ENCODE measurements around the gene ZNF649. TPM values are rescaled to one million over a fixed set of nuclear protein-coding genes. Genes with fewer than 3 reads are reported as not detected.

ZNF649 gene
- total and polyA plus RNA-seq, 2 of the 4 experiments (the other 2 are of a cell fraction): 1.9 to 10.4 TPM

- no peaks in the 10 kb centered on the region for H3K27me3 ChIP-seq (ENCODE audit: control insufficient read depth, insufficient read depth, low read length)
- H3K4ac ChIP-seq (ENCODE audit: low read depth, low read length): no peak overlapping the region
- no peak for TF ChIP-seq ELK1 (IDR thresholded peaks at IDR 0.05; ENCODE audit: borderline replicate concordance, low read depth, low read length)
- no peak for TF ChIP-seq CHD1 (IDR thresholded peaks at IDR 0.05; ENCODE audit: low read depth, low read length)
- TF ChIP-seq USF2 (IDR thresholded peaks at IDR 0.05; ENCODE audit: low read depth, low read length): no peak
- TF ChIP-seq FOS (IDR thresholded peaks at IDR 0.05; ENCODE audit: low read depth, low read length): no peak
- no peak for TF ChIP-seq POLR2A (IDR thresholded peaks at IDR 0.05; ENCODE audit: low read depth, low read length)
- TF ChIP-seq NFE2L2 (IDR thresholded peaks at IDR 0.05; ENCODE audit: low read depth, low read length): no peak
- no peak for TF ChIP-seq MAFK (IDR thresholded peaks at IDR 0.05; ENCODE audit: low read depth, low read length)
- TF ChIP-seq CTCF (conservative IDR thresholded peaks at IDR 0.05; ENCODE audit: low read depth, low read length): no peak
- no peak for TF ChIP-seq CEBPB (IDR thresholded peaks at IDR 0.05; ENCODE audit: low read depth, low read length)
- TF ChIP-seq RCOR1 (IDR thresholded peaks at IDR 0.05; ENCODE audit: insufficient replicate concordance, low read length): no peak
- TF ChIP-seq RFX5 (IDR thresholded peaks at IDR 0.05; ENCODE audit: low read depth, low read length): no peak
- TF ChIP-seq BHLHE40 (IDR thresholded peaks at IDR 0.05; ENCODE audit: low read depth, low read length): no peak
- no peak for TF ChIP-seq MXI1 (IDR thresholded peaks at IDR 0.05; ENCODE audit: borderline replicate concordance, low read depth, low read length)
- no peak for TF ChIP-seq RAD21 (IDR thresholded peaks at IDR 0.05; ENCODE audit: low read length)
- no peak for TF ChIP-seq SMC3 (IDR thresholded peaks at IDR 0.05; ENCODE audit: low read depth, low read length)
- no peak for TF ChIP-seq MAZ (IDR thresholded peaks at IDR 0.05; ENCODE audit: borderline replicate concordance, low read depth, low read length)
- H4K91ac ChIP-seq (ENCODE audit: insufficient read depth, low read depth, low read length): no peak overlapping the region
- H2BK20ac ChIP-seq (ENCODE audit: low read depth, low read length): no peak overlapping the region
- H4K8ac ChIP-seq (ENCODE audit: low read depth in 2 of 2, low read length in 2 of 2): no peak overlapping the region
- intact Hi-C loops (cut with micrococcal nuclease) (no loop called here), in situ Hi-C loops (cut with MboI; ENCODE audit: low sequenced_read_pairs) (no loop called here), dilution Hi-C loops (cut with HindIII; ENCODE audit: low sequenced_read_pairs, unreplicated experiment) (no loop called here)
- H3K9ac ChIP-seq (ENCODE audit: low read depth, low read length): no peak overlapping the region
- WGBS, 2 experiments (ENCODE audit: extremely low coverage in 2 of 2, insufficient read length in 1 of 2): 100% methylated on average over 3 of the region's 10 CpGs; no CpG with 5 or more reads in 1 of the 2 experiments
- no peak overlapping the region for H2BK120ac ChIP-seq (ENCODE audit: low read depth, low read length)
- peaks cover 36% of the 10 kb centered on the region for H3K36me3 ChIP-seq (ENCODE audit: control insufficient read depth, insufficient read depth, low read length)
- no peak overlapping the region for H3K56ac ChIP-seq (ENCODE audit: extremely low read depth, insufficient read depth, low read length)
- H3K79me1 ChIP-seq (ENCODE audit: low read depth in 1 of 2, low read length in 2 of 2): peaks cover under 1 to 5% of the 10 kb centered on the region in 2 experiments; a peak in 2 of 4 replicates
- no peaks in the 10 kb centered on the region for H4K20me1 ChIP-seq (ENCODE audit: insufficient read depth, low read length)
- H3K14ac ChIP-seq (replicated peaks; ENCODE audit: low read depth, low read length): no peak overlapping the region
- no peak overlapping the region for H2AFZ ChIP-seq (replicated peaks; ENCODE audit: low read length, poor library complexity)
- H3K4me2 ChIP-seq (ENCODE audit: low read depth, low read length): no peak overlapping the region
- no peak overlapping the region for H3K27ac ChIP-seq (ENCODE audit: insufficient read depth, low read length)
- H2BK15ac ChIP-seq (ENCODE audit: low read depth, low read length): no peak overlapping the region
- ATAC-seq (ENCODE audit: low read depth) (no peak), DNase-seq (no peak)
- H3K9me1 ChIP-seq (ENCODE audit: insufficient read depth, low read length): no peaks in the 10 kb centered on the region
- POLR2A ChIA-PET (ENCODE audit: unreplicated experiment): no interaction called here
- BruUV-seq (replicated peaks): TSS peak; percentile 67
- H2BK5ac ChIP-seq (ENCODE audit: low read depth, low read length, poor library complexity, severe bottlenecking): no peak overlapping the region
- no peak overlapping the region for H4K5ac ChIP-seq (ENCODE audit: low read depth, low read length)
- peaks cover 24% of the 10 kb centered on the region for H3K9me3 ChIP-seq (ENCODE audit: control insufficient read depth, insufficient read depth, low read length)
- CTCF ChIA-PET: no interaction called here
- H2AK5ac ChIP-seq (ENCODE audit: low read depth, low read length): no peak overlapping the region
- no peak overlapping the region for H3K18ac ChIP-seq (ENCODE audit: low read depth, low read length)
- no peak overlapping the region for H3K4me3 ChIP-seq (ENCODE audit: insufficient read depth, low read depth, low read length)
- no peak overlapping the region for H2AK9ac ChIP-seq (replicated peaks; ENCODE audit: low read depth, low read length, poor library complexity)
- no peak overlapping the region for H3K23ac ChIP-seq (ENCODE audit: low read depth, low read length)
- H3K4me1 ChIP-seq (ENCODE audit: control insufficient read depth, insufficient read depth, low read length): no peaks in the 10 kb centered on the region
Observed at GRCh38 chr19:51891193-51891747, 13.5 kb downstream of the ZNF649 start.

Measured in IMR-90 (cell line).